Subcutaneous adipose tissue (tissue), 4 donors: ENCODE measurements around the gene BARHL1. TPM values are rescaled to one million over a fixed set of nuclear protein-coding genes. Genes with fewer than 3 reads are reported as not detected.

Source experiments
- total RNA-seq, 4 donors: library from RNA; depleted of rRNA; stranded (reverse); fragments of >200 nt; gene quantifications; one replicate each; pipeline ENCODE4 v1.1.0, GENCODE V29; 2016
- TF ChIP-seq, protein P1 (sequence below): fragments of 450-650 bp; IDR thresholded peaks from one replicate; pipeline ENCODE4 v1.5.1; 2016; ENCODE audit warnings: low read depth, mild to moderate bottlenecking, control low read depth, antibody characterized with exemption, moderate library complexity

Gene BARHL1
- total RNA-seq, 4 donors from 2014 or later = not detected

DNA sequence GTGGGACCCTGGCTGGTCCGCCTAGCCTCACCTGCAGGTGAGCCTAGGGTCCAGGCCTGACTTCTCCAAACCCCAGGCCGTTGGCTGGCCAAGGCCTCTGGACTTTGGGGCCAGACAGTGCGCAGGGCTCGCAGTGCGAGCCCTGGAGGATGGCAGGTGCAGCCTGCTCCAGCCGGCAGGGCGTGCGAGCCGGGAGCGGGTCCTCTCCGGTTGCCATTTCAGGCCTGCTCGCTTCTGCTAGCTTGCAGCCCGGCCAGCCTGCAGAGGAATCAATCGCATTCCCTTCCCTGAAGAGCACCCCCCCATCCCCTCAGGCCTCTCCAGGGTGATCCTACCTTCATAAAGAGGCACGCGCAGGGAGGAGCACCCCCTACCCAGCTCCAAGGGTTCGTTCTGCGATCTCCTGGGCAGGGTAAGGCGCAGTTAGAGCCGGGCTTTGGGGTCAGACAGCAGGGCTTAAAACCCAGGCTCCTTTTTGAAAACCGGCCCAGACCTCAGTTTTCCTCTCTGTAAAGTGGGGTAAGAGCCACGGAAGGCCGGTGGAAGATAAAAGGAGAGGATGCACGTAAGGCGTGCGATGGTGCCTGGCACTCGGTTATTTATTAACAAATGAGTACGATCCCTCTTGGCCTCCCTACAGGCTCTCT lies 6.2 kb downstream of the BARHL1 start:
- TF ChIP-seq, protein P1, sequence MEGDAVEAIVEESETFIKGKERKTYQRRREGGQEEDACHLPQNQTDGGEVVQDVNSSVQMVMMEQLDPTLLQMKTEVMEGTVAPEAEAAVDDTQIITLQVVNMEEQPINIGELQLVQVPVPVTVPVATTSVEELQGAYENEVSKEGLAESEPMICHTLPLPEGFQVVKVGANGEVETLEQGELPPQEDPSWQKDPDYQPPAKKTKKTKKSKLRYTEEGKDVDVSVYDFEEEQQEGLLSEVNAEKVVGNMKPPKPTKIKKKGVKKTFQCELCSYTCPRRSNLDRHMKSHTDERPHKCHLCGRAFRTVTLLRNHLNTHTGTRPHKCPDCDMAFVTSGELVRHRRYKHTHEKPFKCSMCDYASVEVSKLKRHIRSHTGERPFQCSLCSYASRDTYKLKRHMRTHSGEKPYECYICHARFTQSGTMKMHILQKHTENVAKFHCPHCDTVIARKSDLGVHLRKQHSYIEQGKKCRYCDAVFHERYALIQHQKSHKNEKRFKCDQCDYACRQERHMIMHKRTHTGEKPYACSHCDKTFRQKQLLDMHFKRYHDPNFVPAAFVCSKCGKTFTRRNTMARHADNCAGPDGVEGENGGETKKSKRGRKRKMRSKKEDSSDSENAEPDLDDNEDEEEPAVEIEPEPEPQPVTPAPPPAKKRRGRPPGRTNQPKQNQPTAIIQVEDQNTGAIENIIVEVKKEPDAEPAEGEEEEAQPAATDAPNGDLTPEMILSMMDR = no peak

DNA sequence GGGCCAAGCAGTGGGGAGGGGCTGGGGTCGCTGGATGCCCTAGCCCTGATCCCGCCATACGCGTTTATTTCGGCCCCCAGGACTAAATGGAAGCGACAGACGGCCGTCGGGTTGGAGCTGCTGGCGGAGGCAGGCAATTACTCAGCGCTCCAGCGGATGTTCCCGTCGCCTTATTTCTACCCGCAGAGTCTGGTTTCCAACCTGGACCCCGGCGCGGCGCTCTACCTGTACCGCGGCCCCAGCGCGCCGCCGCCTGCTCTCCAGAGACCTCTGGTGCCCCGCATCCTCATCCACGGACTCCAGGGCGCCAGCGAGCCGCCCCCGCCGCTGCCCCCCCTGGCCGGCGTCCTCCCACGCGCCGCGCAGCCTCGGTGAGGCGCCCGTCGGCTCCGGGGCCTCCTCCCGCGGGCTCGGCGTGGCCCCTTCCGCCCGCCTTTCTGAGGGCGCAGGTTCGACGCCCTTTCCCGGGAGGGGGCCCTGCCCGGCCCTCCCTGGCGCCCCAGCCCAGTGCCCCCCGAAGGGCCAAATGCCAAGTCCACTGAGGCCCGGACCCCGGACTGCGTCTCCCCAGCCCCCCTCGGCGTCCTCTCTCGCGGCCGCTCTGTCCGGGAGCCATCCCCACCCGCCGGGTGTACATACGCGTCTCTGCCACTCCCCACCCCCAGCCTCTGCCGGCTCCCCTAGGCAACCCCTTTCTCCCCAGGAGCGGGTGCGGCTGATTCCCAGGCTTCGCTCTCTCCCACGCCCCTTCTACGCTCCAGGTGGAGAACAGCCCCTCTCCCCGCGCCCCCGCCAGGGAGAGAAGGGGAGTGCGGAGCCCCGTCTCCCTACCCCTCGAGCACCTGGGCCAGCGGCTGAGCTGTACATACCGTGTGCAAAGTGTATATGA lies 7.0 kb downstream of the BARHL1 start:
- TF ChIP-seq, protein P1 = no peak

DNA sequence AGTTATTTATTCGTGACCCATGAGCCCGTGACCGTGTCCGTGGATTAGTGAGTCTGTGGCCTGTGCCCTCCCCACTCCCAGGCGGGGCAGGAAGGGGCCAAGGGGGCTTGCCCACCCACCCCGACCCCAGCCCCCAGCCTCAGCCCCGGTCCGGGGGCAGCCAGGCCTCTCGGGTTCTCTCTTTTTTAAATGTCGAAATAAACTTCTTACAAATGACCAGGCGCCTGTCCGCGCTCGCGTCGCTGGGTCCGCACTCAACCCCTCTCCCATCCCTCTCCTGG lies 7.6 kb downstream of the BARHL1 start:
- TF ChIP-seq, protein P1 = no peak

DNA sequence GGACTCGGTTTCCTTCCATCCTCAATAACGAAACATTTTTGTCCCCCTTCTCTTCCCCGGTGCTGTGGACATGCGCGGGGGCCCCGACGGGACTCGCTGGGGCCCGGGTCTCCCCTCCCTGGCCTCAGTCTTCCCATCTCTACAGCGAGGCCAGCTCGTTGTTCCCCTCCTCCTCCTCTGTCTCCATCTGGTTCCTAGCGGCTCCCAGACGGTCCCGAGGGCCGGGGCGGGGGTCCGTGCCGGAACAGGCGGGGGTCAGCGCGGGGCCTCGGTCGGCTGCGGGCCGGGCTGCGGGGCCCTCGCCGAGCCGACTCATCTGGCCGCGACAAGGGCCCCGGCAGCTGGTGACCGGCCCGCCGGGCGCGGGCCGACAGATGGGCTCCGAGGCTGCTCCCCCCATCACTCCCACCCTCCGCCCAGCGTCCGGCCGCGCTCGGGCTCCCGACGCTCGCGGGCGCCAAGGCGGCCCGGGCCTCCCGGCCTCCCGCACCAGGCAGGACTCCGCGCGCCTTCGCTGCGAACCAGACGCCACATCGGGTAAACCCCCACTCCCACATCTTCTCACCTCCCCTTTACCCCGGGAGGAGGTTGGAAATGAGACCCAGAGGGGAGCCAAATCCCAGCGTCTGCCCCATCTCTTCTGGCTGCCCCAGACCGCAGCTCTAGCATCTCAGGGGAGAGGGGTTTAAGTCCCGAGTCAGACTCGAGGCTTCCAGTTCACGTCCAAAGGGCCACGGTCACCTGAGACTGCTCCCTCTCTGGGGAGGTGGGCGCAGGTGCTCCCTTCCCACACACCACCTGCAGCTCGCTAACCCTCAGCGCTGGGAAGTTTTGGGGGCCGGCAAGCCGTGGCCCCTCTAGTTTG lies 8.1 kb downstream of the BARHL1 start:
- TF ChIP-seq, protein P1 = no peak

GRCh38 chr9:132591244-132591643 lies 8.8 kb downstream of the BARHL1 start:
- TF ChIP-seq, protein P1 = no peak

DNA sequence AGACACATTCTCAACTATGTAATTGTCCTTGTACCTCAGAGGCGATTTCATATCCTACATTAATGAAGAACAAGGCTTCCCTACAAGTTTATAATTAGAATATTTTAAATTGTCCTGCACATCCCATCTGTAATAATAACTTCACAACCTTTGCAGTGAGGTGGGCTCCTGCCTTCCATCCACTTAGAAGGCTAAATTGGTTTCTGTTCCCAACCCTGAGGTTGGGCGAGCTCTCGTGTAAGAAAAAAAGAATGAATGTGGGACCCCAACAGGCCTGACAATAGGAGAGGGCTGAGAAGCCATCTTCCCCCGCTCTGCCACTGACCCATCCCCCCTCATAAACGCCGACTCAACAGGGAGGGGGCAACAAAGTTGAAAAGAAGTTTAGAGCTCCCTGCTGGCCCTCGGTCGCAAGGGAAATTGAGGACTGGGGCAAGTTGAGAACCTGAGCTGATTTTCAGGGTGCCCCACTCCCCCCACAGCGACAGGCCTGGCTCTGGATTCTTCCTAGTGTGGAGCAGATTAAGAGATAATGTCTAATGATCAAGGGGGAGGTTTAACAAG lies 9.4 kb downstream of the BARHL1 start:
- TF ChIP-seq, protein P1 = no peak
